T-helper 1 cell treated with Interleukin-12 subunit alpha and Interleukin-12 subunit beta and Interleukin-4 antibody, amounts not matched to agents 30 ng/mL and 1 ng/mL, for 36 hours (primary cell): ENCODE measurements around the gene RBFOX2. TPM values are rescaled to one million over a fixed set of nuclear protein-coding genes. Genes with fewer than 3 reads are reported as not detected.
"Not testable (repeated sequence)": the region's sequence is repeated elsewhere in the genome, so short reads cannot be mapped to it uniquely, and the experiment has no call there.

Experiments used
- intact Hi-C: fragments of 100-400 bp; cut with micrococcal nuclease; formaldehyde crosslinking; loops from one replicate; pipeline ENCODE4 v1.15.1; 2024
- total RNA-seq: library from RNA; stranded (reverse); gene quantifications from 2 replicates; pipeline ENCODE4 v1.2.3, GENCODE V29; 2022

Gene RBFOX2
- total RNA-seq, 1 donor from 2014 or later, result 0.83 TPM

GRCh38 chr22:36012332-36012731 lies 16.3 kb downstream of the RBFOX2 start:
- intact Hi-C loops, result no loop called here

- intact Hi-C loops, result no loop called here
These were observed 17.7 kb downstream of the RBFOX2 start for GRCh38 chr22:36010882-36011281.

- intact Hi-C loops, result no loop called here
These were observed 18.5 kb downstream of the RBFOX2 start for GRCh38 chr22:36010090-36010489.

- intact Hi-C loops, result no loop called here
These were observed 19.5 kb downstream of the RBFOX2 start for GRCh38 chr22:36009085-36009484.

- intact Hi-C loops, result no loop called here
These were observed 20.1 kb downstream of the RBFOX2 start for GRCh38 chr22:36008565-36008964.

- intact Hi-C loops, result no loop called here
These were observed 20.5 kb downstream of the RBFOX2 start for GRCh38 chr22:36008131-36008530.

GRCh38 chr22:36003972-36004674 lies 24.5 kb downstream of the RBFOX2 start:
- intact Hi-C loops, result no loop called here

- intact Hi-C loops, result no loop called here
These were observed 25.8 kb downstream of the RBFOX2 start for GRCh38 chr22:36002718-36003260.

- intact Hi-C loops, result no loop called here
These were observed 26.5 kb downstream of the RBFOX2 start for GRCh38 chr22:36002084-36002483.

GRCh38 chr22:35998748-35999147 lies 29.9 kb downstream of the RBFOX2 start:
- intact Hi-C loops, result no loop called here

GRCh38 chr22:35997438-35997837 lies 31.2 kb downstream of the RBFOX2 start:
- intact Hi-C loops, result no loop called here

- intact Hi-C loops, result no loop called here
These were observed 32.0 kb downstream of the RBFOX2 start for GRCh38 chr22:35996596-35996995.

- intact Hi-C loops, result no loop called here
These were observed 32.9 kb downstream of the RBFOX2 start for GRCh38 chr22:35995772-35996171.

- intact Hi-C loops, result no loop called here
These were observed 33.3 kb downstream of the RBFOX2 start for GRCh38 chr22:35995348-35995747.

- intact Hi-C loops, result not testable (repeated sequence)
These were observed 34.9 kb downstream of the RBFOX2 start for GRCh38 chr22:35993727-35994126.

GRCh38 chr22:35993048-35993714 lies 35.4 kb downstream of the RBFOX2 start:
- intact Hi-C loops, result no loop called here

GRCh38 chr22:35991168-35991567 lies 37.5 kb downstream of the RBFOX2 start:
- intact Hi-C loops, result no loop called here

GRCh38 chr22:35988030-35988429 lies 40.6 kb downstream of the RBFOX2 start:
- intact Hi-C loops, result no loop called here

GRCh38 chr22:35987487-35987886 lies 41.1 kb downstream of the RBFOX2 start:
- intact Hi-C loops, result no loop called here

GRCh38 chr22:35986088-35986487 lies 42.5 kb downstream of the RBFOX2 start:
- intact Hi-C loops, result no loop called here

- intact Hi-C loops, result no loop called here
These were observed 43.3 kb downstream of the RBFOX2 start for GRCh38 chr22:35985371-35985770.
